ENCODE measurements around the gene CDS2.

CDS2 gene

DNA sequence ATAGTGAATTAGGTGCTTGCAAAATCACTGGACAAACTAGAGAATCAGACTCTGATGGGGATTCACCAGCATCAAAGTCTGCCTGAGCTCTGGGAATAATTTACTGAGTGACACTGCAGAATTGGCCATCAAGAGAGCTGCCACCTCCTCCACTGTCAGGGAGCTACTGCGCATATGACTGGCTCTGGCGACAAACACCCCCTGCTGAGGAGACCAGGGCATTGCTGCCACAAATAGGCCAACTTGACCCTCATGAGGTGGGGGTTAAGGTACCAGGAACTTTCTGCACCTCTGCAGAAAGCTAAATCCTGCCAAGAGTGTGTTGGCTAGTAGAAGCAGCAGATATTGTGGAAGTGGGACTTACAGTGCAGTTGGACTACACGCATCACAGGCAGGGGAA lies 88.0 kb downstream of the CDS2 start:
- DNase-seq: no peak

DNA sequence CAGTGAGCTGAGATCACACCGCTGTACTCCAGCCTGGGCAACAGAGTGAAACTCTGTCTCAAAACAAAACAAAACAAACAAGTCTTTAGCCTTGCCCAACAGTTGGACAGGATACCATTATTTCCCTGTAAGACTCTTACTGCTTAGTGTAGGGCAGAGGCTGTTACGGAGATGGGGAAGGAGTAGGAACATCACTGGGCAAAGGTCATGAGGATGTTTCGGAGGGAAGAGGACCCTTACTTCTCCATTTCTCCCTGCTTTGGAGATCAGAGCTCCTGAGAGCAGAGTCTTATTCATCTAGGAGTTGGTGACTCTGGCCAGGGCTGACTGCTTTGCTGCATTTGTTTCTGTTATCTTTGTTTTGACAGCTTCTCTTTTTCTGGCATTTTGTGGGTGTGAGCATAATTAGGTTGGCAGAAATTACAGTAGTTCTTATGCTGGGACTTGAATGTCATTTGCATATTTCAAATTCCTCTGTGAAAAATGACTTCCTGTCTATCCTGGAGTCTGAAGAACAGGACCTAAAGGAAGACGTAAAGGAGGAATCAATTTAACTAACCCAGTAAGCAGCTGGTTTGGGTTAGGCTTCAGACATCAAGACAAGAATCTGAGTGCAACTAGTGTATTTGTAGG lies 89.0 kb downstream of the CDS2 start:
- no peak for DNase-seq

DNA sequence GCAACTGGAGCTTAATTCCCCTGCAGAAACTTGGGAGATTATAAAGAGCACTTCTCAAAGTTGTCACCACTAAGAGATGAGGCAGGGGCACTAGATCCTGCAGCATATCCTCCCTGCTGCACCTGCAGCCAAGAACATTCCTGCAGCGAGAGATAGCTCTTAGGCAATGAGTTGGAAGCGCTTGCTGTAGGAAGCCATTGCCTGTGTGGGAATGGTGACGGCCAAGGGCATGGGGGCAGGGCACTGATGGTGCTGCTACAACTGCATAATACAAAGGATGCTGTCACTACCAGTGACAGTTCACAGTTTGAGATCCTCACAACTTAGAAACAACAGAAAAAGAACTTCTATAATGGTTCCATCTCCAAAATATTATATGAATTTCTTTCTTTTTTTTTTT lies 89.9 kb downstream of the CDS2 start:
- no peak for DNase-seq

DNA sequence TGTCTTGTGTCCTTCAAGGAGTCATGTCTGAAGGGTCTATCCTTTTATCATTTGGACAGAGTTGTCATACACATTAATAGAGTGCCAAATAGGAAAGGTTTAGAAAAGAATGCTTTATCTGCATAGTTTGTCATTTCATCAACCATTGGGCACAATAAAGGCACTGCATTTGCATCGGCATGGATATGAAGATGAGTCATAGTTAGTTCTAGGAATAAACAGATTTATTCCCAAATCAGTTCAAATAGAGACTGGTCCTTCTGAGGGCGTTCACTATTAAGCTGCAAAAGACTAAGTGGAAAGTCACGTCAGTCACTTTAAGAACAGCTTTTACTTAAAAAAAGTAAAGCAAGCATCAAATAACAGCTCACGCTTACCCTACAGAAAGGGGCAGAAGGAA lies 90.8 kb downstream of the CDS2 start:
- no peak for DNase-seq

DNA sequence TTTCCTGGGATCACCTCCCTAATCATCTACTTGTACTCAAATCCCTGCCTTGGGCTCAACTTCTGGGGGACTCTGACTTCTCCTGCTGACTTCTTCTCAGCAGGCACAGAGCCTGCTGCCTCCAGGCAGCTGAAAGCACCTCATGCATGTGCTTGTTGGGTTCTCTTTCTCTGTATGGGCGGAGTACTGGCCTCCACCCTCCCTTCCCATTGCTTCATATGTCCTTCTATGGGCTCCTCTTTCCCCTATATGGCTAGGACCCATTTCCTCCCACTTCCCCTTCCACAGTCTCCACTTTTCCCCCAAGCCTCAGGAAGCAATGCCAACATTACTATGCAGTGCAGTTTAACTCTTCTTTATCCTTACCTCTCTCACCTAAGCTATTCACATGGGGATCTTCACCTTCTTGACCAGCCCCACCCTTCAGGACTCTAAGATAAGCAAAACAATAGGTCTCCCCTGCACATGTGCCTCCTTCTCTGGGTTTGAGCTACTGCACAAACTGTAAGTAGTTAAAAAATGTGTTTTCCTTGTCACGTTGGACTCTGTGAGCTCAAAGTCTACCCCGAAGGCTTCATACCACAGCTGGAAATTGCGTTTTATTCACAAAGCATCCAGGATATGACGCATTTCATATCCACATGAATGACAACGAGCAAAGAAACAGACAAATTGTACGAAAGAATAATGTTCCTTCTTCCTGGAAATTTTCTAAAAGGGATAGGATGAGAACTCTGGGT lies 93.7 kb downstream of the CDS2 start:
- no peak for DNase-seq

DNA sequence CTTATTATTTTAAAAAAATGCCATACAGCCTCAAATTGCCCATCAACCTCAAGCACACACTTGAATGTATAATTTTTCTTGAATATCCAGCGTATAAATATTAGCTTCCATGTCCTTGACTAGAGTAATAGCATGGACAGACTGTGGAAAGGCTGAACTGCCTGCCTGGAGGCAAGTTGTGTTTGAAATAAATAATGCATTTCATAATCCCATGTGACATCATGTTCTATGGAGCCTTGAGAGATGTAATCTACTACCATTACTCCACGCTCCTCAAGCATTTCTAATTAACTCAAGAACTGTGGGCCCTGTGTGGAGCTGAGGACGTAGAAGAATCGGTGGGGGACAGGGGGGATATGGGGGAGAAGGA lies 94.2 kb downstream of the CDS2 start:
- no peak for DNase-seq

DNA sequence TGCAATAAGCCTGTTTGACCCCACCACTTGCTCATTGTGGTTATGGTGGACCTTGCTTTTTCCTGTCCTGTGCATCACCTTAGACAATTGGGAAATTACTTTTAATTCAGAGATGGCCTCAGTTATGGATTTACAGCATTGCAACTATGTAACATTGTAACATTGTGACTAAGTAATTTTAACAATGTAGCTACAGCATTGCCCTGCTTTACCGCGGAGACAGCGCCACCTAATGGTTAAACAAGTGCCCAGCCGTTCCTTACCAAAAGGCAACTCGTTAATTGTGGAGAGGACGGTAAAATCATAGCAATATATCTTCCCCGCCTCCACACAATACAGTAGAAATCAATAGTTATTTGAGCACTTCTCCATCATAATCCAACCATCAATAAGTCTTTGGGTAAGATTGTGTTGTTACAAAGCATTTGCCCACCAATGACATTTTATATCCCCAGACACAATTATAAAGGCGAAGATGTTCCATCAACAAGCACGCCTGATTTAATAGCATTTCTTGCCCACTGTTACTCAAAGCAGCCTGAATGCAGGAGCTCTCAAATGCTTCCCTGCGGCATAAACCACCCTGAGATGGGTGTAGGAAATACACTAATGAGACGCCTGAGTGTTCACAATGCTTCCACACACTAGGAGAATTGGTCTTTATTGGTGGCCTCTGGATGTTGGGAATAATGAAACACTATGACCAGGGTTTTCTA lies 96.3 kb downstream of the CDS2 start:
- peak in 4 of 6 experiments; percentile 12 to 41 (median 26) for DNase-seq

DNA sequence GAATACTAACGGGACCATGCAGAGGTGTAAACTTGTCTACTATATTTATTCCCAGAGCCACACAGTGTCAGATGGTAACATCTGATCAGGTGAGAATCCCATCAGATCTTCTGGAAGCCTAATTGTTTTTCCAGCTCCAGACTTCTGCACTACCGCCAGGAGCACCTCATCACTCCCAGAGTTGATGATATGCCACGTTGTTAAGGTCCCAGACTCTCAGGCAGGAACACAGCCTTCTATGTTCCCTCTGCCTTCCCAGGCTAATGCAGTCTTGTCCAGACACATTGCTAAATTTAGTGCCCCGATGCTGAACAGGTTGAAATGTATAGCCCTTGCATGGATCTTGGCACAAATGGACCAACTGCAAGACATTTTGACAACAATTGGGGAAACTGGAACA lies 103.7 kb downstream of the CDS2 start:
- no peak for DNase-seq

DNA sequence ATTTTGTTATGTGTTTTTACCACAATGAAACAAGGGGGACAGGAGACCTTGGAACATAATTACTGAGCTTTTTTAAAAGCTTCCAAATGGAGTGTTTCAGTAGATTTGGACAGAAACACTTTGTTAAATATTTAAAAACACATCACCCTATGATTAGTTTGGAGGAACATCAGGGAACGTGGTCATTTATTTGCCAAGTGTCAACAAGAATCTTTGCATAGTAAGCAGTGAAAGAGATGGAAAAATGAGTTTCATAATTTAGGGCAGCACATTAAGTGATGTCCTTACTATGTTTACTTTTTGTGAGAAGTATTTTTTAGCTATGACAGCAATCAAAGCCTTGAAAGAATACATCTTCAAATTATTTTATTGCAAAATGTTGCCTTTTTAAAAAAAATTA lies 107.3 kb downstream of the CDS2 start:
- no peak for DNase-seq

DNA sequence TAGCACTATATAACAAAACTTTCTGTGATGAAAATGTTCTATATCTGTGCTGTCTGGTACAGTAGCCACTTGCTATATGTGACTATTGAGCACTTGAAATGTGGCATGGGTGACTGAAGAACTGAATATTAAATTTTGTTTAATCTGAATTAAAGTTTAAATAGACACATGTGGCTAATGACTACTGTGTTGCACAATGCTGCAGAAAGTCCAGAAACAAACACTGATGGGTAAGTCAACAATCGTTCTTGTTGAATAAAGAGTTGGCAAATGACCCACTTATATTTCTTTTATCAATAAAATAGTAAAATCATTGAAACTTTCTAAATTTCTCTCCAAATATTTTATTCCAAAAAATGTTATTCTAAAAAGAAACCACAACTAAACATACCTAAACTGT lies 108.2 kb downstream of the CDS2 start:
- no peak for DNase-seq

Measured in stimulated activated naive CD4-positive, alpha-beta T cell (primary cell).